ENCODE measurements around the gene HLA-DQB1.

DNA sequence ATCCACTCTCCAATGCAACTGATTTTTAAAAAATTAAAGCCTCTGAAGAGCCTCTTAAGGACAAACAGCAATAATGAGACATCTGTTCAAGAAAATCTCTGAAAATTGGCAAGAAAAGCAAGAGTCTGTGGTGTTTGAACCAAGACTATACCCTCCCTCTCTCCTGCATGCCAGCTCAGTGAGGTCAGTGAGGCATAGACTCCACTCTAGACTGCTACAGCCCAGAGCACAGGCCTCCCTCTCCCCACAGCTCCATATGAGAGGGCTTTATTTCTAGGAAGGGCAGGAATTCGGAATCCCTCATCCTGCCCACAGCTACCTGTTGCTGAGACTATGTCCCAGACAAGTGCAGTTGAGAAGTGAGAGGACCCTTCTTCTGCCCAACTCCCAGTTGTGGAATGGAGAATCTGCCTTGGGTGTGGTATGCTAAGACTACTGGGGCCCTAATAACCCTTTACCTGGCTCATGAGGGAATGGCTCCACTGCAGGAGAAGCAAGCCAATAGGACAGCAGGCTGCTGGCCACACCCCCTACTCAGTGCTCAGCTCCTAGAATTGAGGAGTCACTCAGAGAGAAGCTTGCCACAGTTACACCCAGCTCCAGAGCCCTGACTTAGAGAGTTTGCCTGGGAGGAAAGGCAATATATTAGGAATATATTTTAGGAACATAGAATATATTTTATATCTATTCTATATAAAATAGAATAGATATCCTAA, 51.9 kb downstream of the HLA-DQB1 start:
- TF ChIP-seq, protein P1, sequence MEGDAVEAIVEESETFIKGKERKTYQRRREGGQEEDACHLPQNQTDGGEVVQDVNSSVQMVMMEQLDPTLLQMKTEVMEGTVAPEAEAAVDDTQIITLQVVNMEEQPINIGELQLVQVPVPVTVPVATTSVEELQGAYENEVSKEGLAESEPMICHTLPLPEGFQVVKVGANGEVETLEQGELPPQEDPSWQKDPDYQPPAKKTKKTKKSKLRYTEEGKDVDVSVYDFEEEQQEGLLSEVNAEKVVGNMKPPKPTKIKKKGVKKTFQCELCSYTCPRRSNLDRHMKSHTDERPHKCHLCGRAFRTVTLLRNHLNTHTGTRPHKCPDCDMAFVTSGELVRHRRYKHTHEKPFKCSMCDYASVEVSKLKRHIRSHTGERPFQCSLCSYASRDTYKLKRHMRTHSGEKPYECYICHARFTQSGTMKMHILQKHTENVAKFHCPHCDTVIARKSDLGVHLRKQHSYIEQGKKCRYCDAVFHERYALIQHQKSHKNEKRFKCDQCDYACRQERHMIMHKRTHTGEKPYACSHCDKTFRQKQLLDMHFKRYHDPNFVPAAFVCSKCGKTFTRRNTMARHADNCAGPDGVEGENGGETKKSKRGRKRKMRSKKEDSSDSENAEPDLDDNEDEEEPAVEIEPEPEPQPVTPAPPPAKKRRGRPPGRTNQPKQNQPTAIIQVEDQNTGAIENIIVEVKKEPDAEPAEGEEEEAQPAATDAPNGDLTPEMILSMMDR (conservative IDR thresholded peaks at IDR 0.05): no peak
- TF ChIP-seq EZH2 (IDR thresholded peaks at IDR 0.05; ENCODE audit: low read depth): no peak
